Stimulated activated CD4-positive, alpha-beta T cell treated with anti-CD3 and anti-CD28 coated beads, Interleukin-1b, Interleukin-23, amount 100 ng/mL, for 24 hours (primary cell): Measurements from ENCODE around the gene NTPCR.
"Not testable (repeated sequence)": the region's sequence is repeated elsewhere in the genome, so short reads cannot be mapped to it uniquely, and the experiment has no call there.

ENCODE experiments used
- DNase-seq, 4 experiments: peaks; one replicate each; pipeline ENCODE4 v3.0.0-alpha.2; 2020; ENCODE audit warnings: low read depth in 4 of 4, low spot score in 1 of 4

Gene NTPCR, protein sequence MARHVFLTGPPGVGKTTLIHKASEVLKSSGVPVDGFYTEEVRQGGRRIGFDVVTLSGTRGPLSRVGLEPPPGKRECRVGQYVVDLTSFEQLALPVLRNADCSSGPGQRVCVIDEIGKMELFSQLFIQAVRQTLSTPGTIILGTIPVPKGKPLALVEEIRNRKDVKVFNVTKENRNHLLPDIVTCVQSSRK

DNA sequence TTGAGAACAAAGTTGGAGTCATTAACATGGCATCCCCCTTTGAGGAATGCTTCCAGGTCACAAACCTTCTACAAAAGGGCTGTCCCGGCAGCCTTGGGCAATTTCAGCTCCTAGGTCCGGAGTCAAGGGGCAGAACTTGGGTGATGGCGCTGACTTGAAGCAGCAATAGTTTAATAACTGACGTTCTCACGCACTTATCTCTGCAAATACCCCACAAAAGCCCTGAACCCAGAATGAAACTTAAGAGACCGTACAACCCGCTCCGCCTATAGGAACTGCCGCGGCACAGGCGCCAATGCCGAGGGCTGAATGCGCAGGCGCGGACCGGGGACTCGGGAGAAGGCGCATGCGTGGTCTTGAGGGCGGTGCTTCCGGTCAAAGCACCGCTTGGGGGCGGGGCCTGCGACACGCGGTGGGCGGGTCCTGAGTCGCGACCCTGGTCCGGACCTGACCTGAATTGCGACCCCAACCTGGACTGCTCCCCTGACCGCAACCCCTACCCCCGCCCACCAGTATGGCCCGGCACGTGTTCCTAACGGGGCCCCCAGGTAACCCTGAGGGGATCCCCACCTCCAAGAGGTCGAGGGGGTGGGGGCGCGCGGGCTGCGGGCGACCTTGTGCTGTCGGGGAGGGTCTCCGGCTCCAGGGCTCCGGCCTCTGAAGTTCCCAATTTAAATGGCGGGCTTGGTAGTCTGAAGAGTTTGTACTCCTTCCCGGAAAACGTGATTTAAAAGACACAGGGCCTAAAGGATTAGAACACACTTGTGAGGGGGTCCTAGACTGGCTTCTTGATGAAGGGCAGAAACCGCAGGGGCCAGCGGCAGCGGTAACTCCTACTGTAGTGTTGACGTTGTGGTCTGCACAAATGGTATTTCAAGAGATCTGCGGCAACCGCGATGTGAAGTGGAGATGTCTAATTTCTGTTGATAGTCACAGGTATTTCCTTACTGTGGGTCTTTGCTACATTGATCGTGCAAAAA lies at the start of gene NTPCR:
Gene NTPCR (plus strand): TSS at position 415 of the 980 bp plus-strand sequence. CDS start 100 bp downstream, at position 515.
- DNase-seq = peak; percentile 90 to 98 (median 95)

DNA sequence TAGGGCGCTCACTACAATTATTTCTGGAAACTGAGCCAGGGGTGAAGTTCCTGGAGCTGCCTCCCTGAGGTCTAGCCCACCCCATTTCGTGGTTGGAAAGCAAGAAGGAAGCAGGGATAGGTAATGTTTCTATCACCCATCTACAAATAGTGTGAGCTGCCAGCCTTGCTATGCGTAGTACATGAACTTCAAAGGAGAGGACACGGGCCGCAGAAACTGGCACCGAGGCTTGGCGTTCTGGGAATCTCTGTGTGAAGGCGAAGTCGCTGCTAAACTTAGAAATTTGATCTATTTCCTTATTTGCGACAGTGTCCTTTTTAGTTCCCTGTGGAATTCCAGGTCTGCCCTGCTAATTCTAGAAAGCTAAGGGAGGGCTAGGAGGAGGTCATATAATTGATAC lies 49.6 kb upstream of the NTPCR start:
- DNase-seq = no peak

DNA sequence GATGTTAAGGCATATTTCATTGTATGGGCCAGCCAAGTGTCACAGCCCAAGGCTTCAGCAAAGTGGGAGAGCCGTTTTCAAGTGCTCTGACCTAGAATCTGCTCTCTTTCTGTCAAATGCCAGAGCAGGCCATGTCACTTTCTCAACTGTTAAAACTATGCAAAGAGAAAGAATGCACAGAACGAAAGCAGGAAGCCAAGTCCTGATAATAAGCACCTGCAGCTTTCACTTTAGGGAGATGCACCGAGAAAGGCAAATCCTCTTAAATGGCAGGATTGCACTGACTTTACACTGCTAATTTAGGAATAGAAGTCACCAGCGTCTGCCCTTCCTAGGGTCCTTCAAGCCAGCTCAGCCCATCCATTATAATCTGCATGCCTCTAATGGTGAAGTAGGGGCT lies 49.2 kb upstream of the NTPCR start:
- DNase-seq = no peak

DNA sequence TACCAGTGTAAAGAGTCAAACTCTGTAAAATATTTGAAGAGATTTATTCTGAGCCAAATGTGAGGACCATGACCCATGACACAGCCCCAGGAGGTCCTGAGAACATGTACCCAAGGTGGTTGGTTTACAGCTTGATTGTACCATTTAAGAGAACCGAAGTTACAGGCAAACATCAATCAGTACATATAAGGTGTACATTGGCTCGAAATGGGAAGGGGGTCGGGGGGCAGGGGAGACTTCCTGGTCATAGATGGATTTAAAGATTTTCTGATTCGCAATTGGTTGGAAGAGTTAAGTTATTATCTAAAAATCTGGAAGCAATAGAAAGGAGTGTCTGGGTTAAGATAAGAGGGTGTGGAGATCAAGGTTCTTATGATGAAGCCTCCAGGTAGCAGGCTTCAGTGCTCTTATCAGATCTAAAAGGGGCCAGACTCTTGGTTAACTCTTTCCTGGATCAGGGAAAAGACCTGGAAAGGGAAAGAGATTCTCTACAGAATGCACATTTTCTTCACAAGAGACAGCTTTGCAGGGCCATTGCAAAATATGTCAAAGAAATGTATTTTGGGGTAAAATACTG lies 47.5 kb upstream of the NTPCR start:
- no peak for DNase-seq

DNA sequence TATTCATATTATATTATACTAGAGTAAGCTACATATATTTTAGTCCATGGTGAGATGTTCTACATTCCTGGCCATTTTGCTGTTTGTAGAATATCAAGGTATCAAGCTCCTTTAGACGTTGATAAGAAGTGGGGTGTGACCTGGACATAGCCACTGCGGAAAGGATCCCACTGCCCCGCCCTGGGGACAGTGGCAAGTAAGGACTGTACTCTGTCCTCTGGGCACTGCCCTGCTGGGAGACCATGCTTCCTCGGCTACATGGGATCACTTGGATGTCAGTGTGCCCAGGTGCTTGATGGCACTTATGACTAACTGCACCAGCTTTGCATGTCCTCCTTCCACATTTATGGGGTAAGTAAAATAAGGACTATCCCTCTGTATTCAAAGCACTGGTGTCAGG lies 46.3 kb upstream of the NTPCR start:
- DNase-seq = no peak

DNA sequence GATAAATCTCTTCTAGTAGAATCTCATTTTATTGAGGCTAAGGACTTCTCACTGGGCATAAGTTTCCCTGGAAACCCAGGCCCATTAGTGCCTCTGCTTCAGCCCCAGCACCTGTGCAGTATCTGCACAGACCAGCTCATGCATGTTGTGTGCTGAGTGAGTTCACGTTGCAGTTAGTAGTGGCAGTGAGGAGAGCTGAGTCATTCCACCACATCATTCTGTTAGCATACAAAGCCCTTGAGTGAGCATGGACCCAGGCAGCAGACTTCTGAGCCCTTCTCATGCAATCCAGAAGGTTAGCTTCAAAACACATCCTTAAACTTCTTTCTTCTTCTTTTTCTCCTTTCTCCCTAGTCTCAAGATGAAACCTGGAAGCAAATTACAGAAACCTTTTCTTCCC lies 45.8 kb upstream of the NTPCR start:
- no peak for DNase-seq

DNA sequence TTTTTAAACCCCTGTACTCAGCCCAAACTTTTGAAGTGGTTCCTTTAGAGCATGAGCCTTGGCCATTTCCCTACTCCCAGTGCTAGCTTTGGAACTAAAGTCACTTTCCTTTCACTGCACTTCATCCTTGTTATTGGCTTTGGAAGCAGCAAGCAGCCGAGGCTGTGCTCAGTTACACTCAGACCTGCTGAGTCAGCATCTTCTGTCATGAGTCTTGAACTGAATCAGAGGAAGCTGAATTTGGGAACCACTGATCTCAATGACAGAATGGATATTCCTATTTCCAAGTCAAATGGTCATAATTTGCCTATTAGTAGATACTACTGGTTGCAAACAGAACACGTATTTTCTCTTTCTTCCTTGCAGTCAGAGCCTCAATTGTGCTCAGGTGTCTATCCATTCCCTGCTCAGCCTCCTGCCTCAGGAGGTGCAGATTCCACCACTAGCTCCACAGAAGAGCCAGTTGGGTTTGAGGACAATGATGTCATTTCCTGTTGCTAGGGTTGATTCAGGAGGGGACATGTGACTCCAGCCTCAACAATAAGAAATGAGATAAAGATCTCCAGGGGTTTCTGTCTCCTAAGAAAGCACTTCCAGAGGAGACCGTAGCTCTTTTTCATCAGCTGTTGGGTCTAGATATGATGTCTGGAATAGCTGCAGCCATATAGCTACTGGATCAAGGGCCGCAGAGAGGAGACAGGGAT lies 44.9 kb upstream of the NTPCR start:
- no peak for DNase-seq

DNA sequence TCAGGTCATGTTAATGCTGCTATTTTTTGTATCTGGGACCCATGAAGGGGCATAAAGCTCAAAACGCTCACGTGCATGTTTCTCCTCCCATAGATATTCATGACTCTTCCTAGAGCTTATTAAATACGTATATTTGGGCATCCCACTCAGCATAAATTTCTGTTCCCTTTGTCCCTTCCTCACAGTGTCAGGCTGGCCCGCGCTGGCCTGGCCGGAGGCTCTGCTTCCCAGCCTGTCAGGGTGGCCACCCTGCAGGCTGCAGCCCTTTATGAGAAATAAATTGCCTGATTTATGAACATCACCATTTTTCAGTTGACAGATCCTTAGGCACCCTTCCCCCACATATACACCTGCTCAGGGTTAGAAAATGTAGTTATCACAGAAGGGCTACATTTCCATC lies 44.0 kb upstream of the NTPCR start:
- no peak for DNase-seq

DNA sequence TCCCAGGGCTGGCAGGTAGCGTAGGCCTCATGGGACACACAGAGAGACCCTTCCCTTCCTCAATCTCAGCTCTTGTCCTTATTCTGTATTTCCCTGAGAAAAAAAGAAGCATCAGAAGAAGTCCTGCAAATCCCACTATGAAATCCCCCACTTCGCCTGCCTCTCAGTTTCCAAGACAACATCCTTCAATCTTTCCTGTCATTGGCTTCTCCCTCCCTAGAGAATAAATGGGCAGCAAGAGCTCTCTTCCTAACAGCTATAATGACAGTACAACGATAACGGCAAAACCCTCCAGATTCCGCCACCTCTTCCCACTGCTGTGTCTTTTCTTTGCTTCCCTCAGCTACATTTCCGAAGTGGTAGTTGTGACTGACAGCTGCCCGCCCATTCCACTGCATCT lies 41.6 kb upstream of the NTPCR start:
- DNase-seq = no peak

DNA sequence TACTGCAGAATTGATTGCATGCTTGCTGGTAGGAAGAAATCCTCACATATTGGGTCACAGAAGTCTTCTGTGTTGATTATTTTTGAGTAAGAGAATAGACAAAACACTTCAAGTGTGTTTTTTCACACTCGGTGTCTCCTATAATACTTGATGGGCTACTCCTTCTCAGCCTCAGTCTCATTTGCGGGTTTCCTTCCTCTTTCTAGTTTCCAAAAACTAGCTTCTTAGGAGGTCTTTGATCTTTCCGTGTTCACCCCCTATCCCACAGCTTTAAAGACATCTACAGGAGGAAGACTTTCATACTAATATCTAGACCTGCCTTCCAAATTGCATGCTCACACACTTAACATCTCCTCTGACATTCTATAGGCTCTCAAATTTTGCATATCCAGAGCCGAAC lies 40.7 kb upstream of the NTPCR start:
- DNase-seq = no peak

DNA sequence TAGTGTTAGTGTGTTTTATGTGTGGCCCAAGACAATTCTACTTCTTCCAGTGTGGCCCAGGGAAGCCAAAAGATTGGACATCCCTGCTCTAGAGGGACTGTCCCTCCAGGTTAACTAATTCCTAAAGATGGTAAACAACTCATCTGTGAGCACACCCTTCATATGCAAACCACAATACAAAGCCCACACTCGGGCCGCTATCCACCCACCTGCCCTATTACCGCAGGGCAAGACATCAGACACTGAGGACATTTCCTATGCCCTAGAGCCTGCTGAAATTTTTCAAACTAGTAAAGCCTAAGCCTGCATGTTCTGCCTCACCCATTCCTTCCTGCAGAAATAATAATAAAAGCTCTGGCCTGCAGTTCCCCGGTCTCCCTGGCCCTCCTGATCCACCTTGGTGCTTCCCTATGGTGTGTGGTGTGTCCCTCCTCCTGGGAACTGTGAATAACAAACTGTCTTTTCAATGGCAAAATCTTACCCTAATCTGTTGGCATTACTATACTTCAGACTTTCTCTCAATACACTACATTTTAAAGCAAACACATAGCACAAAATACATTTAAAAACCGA lies 39.3 kb upstream of the NTPCR start:
- no peak for DNase-seq

DNA sequence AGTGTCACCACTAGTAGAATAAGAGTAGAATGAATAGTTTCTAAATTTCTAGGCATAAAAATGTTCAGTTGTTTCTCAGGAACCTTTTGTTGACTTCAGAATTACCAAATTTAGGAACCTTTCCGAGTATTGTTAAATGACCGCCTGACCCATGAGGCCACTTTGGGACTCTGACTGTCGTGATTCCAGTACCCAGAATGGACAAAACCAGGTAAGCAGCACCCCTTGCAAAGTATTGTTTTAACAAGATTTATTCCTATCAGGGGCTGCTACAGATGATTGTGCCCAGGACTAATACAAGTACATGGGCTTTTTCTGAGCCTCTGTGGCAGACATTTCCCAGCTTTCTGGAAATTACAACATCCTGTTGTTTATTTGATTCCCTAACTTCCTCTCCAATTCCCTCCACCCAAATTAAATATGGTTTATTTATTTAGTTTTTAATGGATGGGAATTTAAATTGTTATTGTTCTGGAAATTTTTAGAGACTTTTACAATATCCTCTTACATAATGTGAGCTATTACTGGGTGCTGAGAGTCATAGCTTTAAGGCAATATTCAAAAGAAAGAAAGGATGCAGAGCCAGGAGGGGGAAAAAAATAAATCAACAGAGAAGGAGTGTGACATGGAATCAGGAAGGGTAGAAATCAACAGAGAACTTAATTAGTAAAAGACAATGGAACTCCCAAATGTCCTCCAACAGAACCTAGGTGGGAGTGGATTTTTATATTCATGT lies 37.4 kb upstream of the NTPCR start:
- no peak for DNase-seq

DNA sequence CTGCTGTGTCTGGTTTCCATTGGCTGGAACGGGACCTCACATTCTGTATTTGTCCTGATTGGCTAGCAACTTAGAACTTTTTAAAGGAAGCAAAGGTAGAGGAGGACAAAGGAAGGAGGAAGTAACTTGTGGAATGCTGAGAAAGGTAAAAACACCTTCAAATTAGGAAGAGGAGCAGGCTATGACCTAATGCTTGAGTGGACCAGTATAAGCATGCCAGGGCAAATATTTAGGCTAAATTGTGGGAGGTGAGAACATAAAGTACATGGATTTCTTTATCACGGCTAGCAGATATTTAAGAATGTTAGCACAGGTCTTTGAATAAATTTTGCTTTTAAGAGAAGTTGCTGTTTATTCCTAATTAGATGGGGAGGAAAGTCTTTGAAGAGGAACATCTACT lies 36.1 kb upstream of the NTPCR start:
- not testable (repeated sequence) for DNase-seq

DNA sequence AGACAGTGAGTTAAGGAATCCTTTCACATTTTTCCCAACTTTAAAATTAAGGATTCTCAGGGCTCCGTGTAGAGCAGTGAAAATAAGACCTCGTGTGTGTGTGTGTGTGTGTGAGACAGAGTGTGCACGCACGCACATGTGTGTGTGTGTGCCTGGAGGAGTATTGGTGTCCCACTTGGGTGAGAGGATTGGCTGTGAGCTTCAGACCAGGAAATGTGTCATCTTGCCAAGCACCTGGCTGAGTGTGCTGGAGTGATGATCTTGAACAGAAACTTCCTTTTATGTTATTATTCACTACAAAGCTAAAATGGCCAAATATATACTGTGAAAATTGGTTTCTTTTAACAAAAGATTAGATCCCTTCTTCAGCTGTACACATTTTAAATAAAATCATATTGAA lies 35.2 kb upstream of the NTPCR start:
- DNase-seq = no peak

DNA sequence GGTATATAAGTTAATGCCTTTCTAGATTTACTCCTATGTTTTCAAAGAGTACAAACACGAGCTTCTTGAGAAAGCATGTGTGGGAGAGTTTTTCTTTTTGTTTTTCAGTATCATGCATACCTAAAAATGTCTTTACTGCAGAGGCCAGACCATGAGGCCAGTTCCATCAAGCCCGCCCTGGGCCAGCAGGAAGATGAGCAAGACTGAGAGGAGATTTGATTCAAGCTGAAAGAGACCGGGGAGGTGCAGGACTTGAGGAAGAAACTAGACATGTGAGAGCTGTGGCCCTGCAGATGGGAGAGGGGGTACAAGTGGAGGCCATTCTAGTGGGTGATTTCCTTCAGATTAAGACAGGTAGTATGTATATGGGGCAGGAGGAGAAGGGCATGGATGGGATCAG lies 33.4 kb upstream of the NTPCR start:
- no peak for DNase-seq

DNA sequence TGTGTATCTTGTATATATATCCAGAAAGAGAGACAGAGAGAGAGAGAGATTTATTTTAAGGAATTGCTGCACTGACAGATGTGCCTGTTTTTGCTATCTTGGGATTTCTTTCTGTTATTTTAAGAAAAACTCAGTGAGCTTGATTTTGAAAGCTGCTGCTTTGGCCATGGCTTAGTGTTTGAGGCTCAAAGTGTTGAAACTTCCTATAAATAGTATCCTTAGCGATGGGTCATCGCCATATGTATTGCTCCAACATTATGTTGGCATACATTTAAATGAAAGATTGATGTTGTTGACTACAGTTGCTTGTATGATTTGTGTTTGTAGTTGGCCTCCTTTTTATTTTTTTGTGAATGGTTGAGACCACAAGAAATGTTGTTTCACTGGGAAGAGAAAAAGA lies 29.0 kb upstream of the NTPCR start:
- DNase-seq = no peak

DNA sequence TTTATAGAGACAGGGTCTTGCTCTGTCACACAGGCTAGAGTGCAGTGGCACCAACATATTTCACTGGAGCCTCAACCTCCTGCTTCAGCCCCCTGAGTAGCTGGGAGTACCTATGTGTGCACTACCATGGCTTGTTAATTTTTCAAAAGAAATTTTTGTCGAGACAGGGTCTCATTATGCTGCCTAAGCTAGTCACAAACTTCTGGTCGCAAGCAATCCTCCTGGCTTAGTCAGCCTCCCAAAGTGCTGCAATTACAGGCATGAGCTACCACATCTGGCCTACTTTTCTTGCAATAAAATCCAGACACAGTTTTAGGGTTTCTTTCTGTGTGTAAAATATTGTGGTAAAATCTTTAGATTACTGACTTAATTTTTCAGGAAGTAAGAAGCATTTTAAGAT lies 27.9 kb upstream of the NTPCR start:
- no peak for DNase-seq

DNA sequence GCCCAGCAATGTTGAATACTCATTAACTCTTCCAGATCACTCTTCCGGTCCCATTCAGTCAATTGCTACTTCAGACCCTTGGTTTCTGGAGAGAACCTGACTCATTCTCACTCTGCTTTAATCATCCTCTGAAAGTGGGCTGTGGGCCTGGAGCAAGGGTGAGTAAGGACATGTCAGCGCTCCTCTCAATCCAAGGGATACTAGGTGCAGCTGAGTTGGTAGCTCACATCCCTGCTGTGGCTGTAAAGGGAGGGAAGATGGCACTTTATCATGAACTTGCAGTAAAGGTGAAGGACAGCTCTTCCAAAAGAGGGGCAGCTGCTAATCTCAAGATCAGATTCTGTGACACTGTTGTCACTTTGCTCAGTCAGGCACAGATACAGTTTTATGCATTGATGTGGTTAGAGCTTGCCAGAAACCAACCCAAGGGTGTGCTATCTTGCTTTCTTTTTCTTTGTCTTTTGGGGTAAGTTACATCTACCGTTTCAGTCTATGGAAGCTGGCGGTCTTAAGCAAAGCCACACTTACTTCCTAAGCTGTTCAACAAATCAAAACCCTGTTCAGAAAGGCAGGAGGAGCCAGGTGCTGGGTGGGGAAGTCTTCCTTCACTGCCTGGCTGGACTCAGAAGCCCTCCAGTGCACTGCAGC lies 26.5 kb upstream of the NTPCR start:
- peak in 2 of 4 experiments; percentile 14 to 19 for DNase-seq

DNA sequence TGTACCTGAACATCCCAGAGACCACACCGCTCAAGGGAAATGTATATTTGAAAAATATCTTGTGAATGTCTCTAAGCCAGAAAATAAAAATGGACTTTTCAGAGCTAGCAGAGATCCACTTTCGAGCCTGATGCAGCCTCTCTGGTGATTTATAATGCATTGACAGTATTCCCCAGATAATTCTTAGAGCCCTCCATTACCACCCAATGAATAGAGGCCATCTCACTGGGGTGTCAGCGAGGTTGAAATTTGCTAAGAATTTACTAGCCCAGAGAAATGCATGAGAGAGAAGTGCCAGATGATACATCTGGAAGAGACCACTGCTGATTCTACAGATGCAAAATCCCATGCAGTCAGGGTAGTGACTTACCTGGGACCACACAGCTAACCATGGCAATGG lies 25.5 kb upstream of the NTPCR start:
- no peak for DNase-seq
